ENCODE measurements around the gene PRPF19. TPM values are rescaled to one million over a fixed set of nuclear protein-coding genes. Genes with fewer than 3 reads are reported as not detected.

Gene PRPF19
- total RNA-seq, 2 experiments from 2014 or later = 120 to 153 TPM

GRCh38 chr11:60905551-60906113 lies 753 bp downstream of the PRPF19 start:
- intact Hi-C loops (cut with micrococcal nuclease; ENCODE audit: unreplicated experiment) = loop anchor here (1.0 to 2.0 kb wide), 2 partner anchors 63 to 255 kb away; partner anchors contain the start of genes CCDC86 and VPS37C
- ChIA-PET CTCF (ENCODE audit: unreplicated experiment) (interaction anchor here (2.7 kb wide), 1 partner anchor 9 kb away, joined by 17 read pairs; the partner anchor contains the start of gene TMEM109), POLR2A (interaction anchor here (0.6 to 3.1 kb wide), 4 partner anchors 9 to 86 kb away, joined by 3 to 21 read pairs (median 3); partner anchors contain the start of gene TMEM109)
- peak overlapping the region; percentile 94 for H3K4me3 ChIP-seq (ENCODE audit: low read depth, low read length, poor library complexity, severe bottlenecking)
- H3K4me2 ChIP-seq (ENCODE audit: low read length) = peak overlapping the region; percentile 98
- no peak for TF ChIP-seq EZH2phosphoT487 (IDR thresholded peaks at IDR 0.05; ENCODE audit: borderline replicate concordance, low read depth, low read length)
- TF ChIP-seq CTCF (conservative IDR thresholded peaks at IDR 0.05; ENCODE audit: low read length) = no peak
- no TSS peak for BruUV-seq (replicated peaks)
- H3K9me2 ChIP-seq (ENCODE audit: insufficient read depth, low read length) = no peaks in the 10 kb centered on the region
- H2AFZ ChIP-seq (ENCODE audit: low read length) = peak overlapping the region; percentile 26; the same call in 1 of the 2 replicates
- H3K9me3 ChIP-seq (ENCODE audit: low read length) = peaks cover 18% of the 10 kb centered on the region
- peaks cover 36% of the 10 kb centered on the region for H3K4me1 ChIP-seq (ENCODE audit: insufficient read depth, low read length, poor library complexity, severe bottlenecking)
- peaks cover 60% of the 10 kb centered on the region for H3K36me3 ChIP-seq (ENCODE audit: insufficient read depth, low read length)
- peak; percentile 29 for DNase-seq (ENCODE audit: low spot score)
- peak overlapping the region; percentile 87 for H3K27ac ChIP-seq (ENCODE audit: low read depth, low read length, poor library complexity, severe bottlenecking)
- H4K20me1 ChIP-seq (ENCODE audit: insufficient read depth, low read length) = peaks cover 30% of the 10 kb centered on the region
- H3K79me2 ChIP-seq (ENCODE audit: insufficient read depth, low read depth, low read length) = peaks cover 35% of the 10 kb centered on the region

DNA sequence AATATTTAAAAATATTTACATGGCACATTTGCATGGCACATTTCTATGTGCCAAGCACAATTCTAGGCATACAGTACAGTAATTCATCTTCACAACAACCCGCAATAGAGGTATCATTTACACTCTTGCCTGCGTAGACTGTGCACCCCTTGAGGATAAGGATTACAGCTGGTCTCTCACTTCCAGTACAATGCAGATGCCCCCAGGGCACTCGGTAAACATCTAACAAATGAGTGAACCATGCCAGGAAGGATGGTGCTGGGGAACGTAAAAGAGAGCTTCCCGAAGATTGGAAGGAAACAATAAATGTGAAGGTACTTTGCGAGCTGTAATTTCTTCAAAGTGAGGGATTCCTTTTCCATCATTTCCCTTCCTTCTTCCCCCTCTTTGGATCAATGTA lies 1.3 kb downstream of the PRPF19 start:
- ChIA-PET CTCF (ENCODE audit: unreplicated experiment) (interaction anchor here (2.7 kb wide), 1 partner anchor 10 kb away, joined by 17 read pairs; the partner anchor contains the start of gene TMEM109), POLR2A (interaction anchor here (0.6 to 3.1 kb wide), 6 partner anchors 8 to 87 kb away, joined by 3 to 21 read pairs (median 4); partner anchors contain the start of gene TMEM109)
- no peaks in the 10 kb centered on the region for H3K9me2 ChIP-seq (ENCODE audit: insufficient read depth, low read length)
- H4K20me1 ChIP-seq (ENCODE audit: insufficient read depth, low read length) = peaks cover 30% of the 10 kb centered on the region
- DNase-seq (ENCODE audit: low spot score) = no peak
- H2AFZ ChIP-seq (ENCODE audit: low read length) = no peak overlapping the region
- TSS peak; percentile 72 for BruUV-seq (replicated peaks)
- peaks cover 12% of the 10 kb centered on the region for H3K9me3 ChIP-seq (ENCODE audit: low read length)
- peaks cover 35% of the 10 kb centered on the region for H3K79me2 ChIP-seq (ENCODE audit: insufficient read depth, low read depth, low read length)
- peak overlapping the region; percentile 98 for H3K4me2 ChIP-seq (ENCODE audit: low read length)
- peaks cover 30% of the 10 kb centered on the region for H3K4me1 ChIP-seq (ENCODE audit: insufficient read depth, low read length, poor library complexity, severe bottlenecking)
- intact Hi-C loops (cut with micrococcal nuclease; ENCODE audit: unreplicated experiment) = no loop called here
- no peak for TF ChIP-seq EZH2phosphoT487 (IDR thresholded peaks at IDR 0.05; ENCODE audit: borderline replicate concordance, low read depth, low read length)
- TF ChIP-seq CTCF (conservative IDR thresholded peaks at IDR 0.05; ENCODE audit: low read length) = no peak
- peak overlapping the region; percentile 94 for H3K4me3 ChIP-seq (ENCODE audit: low read depth, low read length, poor library complexity, severe bottlenecking)
- peaks cover 66% of the 10 kb centered on the region for H3K36me3 ChIP-seq (ENCODE audit: insufficient read depth, low read length)
- peak overlapping the region; percentile 87 for H3K27ac ChIP-seq (ENCODE audit: low read depth, low read length, poor library complexity, severe bottlenecking)

- peaks cover 84% of the 10 kb centered on the region for H3K36me3 ChIP-seq (ENCODE audit: insufficient read depth, low read length)
- intact Hi-C loops (cut with micrococcal nuclease; ENCODE audit: unreplicated experiment) = no loop called here
- POLR2A ChIA-PET = interaction anchor here (1.1 to 3.1 kb wide), 2 partner anchors 12 to 433 kb away, joined by 3 to 21 read pairs; partner anchors contain the start of gene TMEM109
These were observed 3.8 kb downstream of the PRPF19 start for GRCh38 chr11:60902625-60903024.

More at GRCh38 chr11:60902625-60903024, 3.8 kb downstream of the PRPF19 start:
- Histone ChIP-seq H2AFZ (ENCODE audit: low read length) (no peak overlapping the region), H3K9me2 (ENCODE audit: insufficient read depth, low read length) (no peaks in the 10 kb centered on the region), H3K9me3 (ENCODE audit: low read length) (no peaks in the 10 kb centered on the region), H3K27ac (ENCODE audit: low read depth, low read length, poor library complexity, severe bottlenecking) (no peak overlapping the region), H3K4me2 (ENCODE audit: low read length) (no peak overlapping the region), H3K4me3 (ENCODE audit: low read depth, low read length, poor library complexity, severe bottlenecking) (no peak overlapping the region), H3K4me1 (ENCODE audit: insufficient read depth, low read length, poor library complexity, severe bottlenecking) (peaks cover 23% of the 10 kb centered on the region), H3K79me2 (ENCODE audit: insufficient read depth, low read depth, low read length) (peaks cover 35% of the 10 kb centered on the region), H4K20me1 (ENCODE audit: insufficient read depth, low read length) (peaks cover 30% of the 10 kb centered on the region)
- no peak for TF ChIP-seq CTCF (conservative IDR thresholded peaks at IDR 0.05; ENCODE audit: low read length)
- no peak for TF ChIP-seq EZH2phosphoT487 (IDR thresholded peaks at IDR 0.05; ENCODE audit: borderline replicate concordance, low read depth, low read length)
- CTCF ChIA-PET (ENCODE audit: unreplicated experiment) = no interaction called here
- no TSS peak for BruUV-seq (replicated peaks)
- DNase-seq (ENCODE audit: low spot score) = no peak

All from OCI-LY7 (cell line).